AML-193 (cell line): ENCODE results near the gene HMGCLL1.

ENCODE experiments used
- DNase-seq, 2 experiments: peaks; one replicate each; lab custom pipeline; 2025; lab: John Stamatoyannopoulos, UW

HMGCLL1 gene

DNA sequence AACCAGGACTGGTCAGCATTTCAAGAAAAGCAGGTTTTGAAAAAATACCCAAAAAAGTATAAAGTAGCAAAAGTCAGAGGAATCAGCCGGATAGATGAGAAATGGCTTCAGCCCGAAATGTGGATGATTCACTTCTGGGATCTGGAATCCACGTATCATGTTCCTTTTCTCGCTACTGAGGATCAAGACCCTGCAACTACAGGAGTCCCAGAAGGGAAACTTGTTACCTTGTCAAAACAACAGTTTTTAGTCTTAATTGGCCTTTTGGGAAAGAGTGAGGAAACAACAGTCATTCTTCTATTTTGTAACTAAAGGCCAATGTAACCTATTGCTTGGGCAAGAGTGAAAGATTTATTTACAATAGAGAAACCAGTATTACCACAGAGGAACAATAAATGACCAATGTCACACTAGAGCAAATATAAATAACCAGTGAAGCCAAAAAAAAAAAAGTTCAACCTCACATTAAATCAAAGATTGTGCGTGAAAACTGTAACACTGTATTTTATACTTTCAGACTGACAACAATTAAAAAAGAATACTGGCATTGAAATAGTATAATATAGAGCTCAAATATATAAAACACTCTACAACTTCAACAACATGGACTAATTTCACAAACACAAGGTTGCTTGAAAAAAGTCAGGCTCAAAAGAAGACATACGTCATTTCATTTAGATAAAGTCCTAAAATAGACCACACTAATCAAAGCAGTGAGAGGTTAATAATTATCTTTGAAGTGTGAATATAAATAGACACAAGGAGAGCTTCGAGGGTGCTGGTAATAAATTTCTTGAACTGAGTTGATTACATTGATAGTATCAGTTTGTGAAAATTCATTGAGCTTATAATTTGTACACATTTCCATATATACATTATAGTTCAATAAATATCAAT lies 135.5 kb downstream of the HMGCLL1 start:
- DNase-seq: no peak

GRCh38 chr6:55438203-55438602 lies 140.8 kb downstream of the HMGCLL1 start:
- DNase-seq: no peak

DNA sequence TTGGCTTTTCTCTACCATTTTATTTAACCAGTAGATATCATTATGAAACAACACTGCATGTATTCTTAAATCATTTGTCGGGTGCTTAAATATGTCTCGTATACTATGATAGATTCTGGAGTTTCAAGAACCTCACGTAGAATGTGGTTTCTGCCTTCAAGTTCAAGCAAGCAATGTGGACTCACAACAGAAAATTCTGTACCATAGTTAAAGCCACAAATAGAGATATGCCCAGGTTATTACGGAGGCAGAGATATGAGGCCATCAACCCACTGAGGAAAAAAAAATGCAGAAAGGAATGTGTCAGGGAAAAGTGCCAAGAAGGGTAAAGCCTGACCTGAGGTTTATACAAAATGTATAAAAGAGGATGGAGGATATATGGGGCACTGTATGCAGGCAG lies 141.9 kb downstream of the HMGCLL1 start:
- DNase-seq: no peak

- no peak for DNase-seq
Observed at GRCh38 chr6:55433446-55434130, 145.4 kb downstream of the HMGCLL1 start.

DNA sequence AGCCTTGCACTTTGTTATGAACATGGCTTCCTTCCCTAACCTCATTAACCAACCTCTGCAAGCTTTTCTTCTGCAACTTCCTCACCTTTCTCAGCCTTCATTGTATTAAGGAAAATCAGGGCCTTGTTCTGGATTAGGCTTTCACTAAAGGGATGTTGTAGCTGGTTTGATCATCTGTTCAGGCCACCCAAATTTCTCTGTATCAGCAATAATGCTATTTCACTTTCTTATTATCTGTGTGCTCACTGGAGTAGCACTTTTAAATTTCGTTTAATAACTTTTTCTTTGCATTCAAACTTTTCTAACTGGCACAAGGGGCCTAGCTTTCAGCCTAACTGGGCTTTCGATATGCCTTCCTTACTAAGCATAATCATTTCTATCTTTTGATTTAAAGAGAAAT lies 155.1 kb downstream of the HMGCLL1 start:
- DNase-seq: no peak

- no peak for DNase-seq
Observed at GRCh38 chr6:55410674-55411073, 168.3 kb downstream of the HMGCLL1 start.

DNA sequence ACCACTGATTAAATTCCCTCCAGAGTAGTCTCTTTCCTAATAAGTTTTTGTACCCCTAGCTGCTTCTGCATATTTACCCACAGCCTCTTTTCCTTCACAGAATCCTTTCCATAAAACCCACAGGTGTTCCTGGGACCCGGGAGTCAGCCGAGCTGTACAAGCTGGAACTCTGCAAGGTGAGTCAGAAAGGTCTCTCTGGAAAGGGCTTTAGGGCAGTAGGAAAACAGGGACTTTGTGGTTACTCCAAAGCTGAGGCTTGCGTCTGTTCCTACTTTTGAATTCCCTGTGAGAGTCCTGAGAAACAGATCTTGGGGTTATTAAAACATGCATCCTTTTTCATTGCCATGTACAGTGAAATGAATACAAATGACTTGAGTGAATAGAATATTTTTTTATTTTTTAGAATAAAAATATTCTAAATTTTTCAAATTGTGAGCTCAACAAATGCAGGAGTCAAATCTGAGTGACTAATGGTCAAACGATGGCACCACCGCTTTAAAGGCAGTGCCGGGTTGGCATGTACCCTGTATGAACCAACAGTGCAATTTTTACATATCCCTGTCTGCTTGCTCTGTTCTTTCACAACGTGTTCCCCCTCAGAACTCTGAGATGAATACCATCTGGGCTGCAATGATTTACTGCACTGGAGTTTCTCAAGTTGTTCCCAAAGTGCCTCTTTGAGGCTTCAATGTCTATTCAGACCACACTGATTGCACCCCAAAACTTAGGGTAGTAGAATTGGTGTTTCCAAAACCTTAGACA lies 173.3 kb downstream of the HMGCLL1 start:
- DNase-seq: no peak

DNA sequence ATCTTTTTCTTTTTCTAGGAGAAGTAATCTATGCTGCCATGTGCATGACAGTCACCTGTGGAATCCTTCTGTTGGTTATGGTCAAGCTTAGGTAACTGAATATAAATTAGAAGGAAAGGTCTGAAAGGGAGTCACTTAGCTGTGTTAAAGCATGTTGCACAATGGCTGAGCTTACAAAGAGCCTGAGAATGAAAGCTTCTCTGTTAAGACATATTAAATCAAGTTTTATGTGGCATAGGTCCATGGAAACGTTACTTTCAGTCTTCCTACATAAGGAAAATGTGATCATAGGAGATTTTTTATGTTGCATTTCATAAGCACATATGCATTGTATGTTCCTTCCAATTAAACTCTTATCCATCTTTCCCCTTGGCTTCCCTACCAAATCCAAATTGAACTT lies 179.6 kb downstream of the HMGCLL1 start:
- no peak for DNase-seq

DNA sequence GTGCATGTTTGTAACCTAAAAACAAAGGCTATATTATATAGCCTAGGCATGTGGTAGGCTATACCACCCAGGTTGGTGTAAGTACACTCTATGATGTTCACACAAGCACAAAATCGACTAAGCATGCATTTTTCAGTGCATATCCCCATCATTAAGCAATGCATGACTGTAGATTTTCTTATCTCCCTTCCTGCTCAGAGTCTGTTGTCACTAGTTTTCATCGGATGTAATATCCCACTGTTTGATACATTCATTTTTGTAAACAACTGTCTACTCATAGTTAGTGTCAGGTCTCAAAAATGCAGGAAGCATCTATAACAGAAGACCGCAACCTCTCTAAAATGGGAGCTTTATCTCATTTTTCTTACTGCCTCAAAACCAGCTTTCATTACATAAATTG lies 181.0 kb downstream of the HMGCLL1 start:
- no peak for DNase-seq

DNA sequence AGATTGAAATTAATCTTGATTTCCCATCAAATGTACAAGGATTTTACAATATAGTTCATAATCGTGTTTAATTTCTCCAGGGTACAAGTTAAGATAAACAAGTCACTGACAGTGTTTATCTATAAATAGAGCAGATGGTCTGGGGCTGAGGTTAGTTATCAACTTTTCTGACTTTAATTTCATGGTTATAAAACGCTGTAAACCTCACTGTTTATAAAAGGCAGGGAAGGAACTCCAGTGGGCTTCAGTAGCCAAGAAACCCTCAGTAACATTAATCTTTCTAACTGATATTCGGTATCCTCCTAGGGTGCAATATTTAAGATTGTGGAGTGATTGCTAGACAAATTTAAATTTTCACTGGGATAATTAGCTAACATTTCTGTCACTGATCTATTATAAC lies 183.1 kb downstream of the HMGCLL1 start:
- no peak for DNase-seq

GRCh38 chr6:55388211-55388610 lies 190.8 kb downstream of the HMGCLL1 start:
- DNase-seq: no peak
